ENCODE results near the gene PLA2G4E. TPM values are rescaled to one million over a fixed set of nuclear protein-coding genes. Genes with fewer than 3 reads are reported as not detected.

The PLA2G4E gene
- total and polyA plus RNA-seq, 9 of the 15 experiments (the other 6 are each of a cell fraction or from before 2014, with no cell fraction given): 0.03 TPM; not detected in 8

- Histone ChIP-seq H3K4me1 (replicated peaks in 1 of 2; ENCODE audit: control insufficient read depth in 2 of 2, insufficient read depth in 2 of 2, low read length in 2 of 2) (no peaks in the 10 kb centered on the region), H3K79me2 (ENCODE audit: control insufficient read depth, insufficient read depth, low read length) (no peaks in the 10 kb centered on the region), H3K27me3 (ENCODE audit: control insufficient read depth in 2 of 2, insufficient read depth in 2 of 2, low read length in 2 of 2) (no peaks in the 10 kb centered on the region), H3K4me2 (ENCODE audit: insufficient read depth, low read length) (no peak overlapping the region), H3K4me3 (no peak overlapping the region), H3K9me3 (replicated peaks; ENCODE audit: control insufficient read depth, insufficient read depth, low read depth, low read length) (no peaks in the 10 kb centered on the region), H3K9ac (ENCODE audit: insufficient read depth in 1 of 2, low read depth in 2 of 2, low read length in 2 of 2) (no peak overlapping the region), H4K20me1 (replicated peaks; ENCODE audit: control insufficient read depth, insufficient read depth, low read length) (no peaks in the 10 kb centered on the region; the same call in none of the 2 replicates), H3K36me3 (ENCODE audit: control insufficient read depth, insufficient read depth, low read length) (peaks cover 9% of the 10 kb centered on the region; the same call in 1 of the 3 replicates), H3K27ac (ENCODE audit: extremely low read depth, low read depth, low read length) (no peak overlapping the region), H2AFZ (ENCODE audit: low read depth, low read length) (no peak overlapping the region), H3K9me1 (ENCODE audit: control insufficient read depth, insufficient read depth, low read length) (no peaks in the 10 kb centered on the region)
- DNase-seq (ENCODE audit: extremely low read depth in 1 of 4, low spot score in 3 of 4): no peak
- no peak for ATAC-seq
- no peak for TF ChIP-seq HMGN3 (IDR thresholded peaks at IDR 0.05; ENCODE audit: borderline replicate concordance, extremely low read depth, insufficient read length, low read depth, low read length)
- TF ChIP-seq ZBTB40 (IDR thresholded peaks at IDR 0.05): no peak
- no peak for TF ChIP-seq ZBTB40 (CRISPR knock-in tag; IDR thresholded peaks at IDR 0.05)
- no peak for TF ChIP-seq SAFB2 (IDR thresholded peaks at IDR 0.05; ENCODE audit: borderline replicate concordance, low read depth, low read length, severe bottlenecking)
- TF ChIP-seq PHF8 (IDR thresholded peaks at IDR 0.05; ENCODE audit: borderline replicate concordance, low read length): no peak
- no peak for TF ChIP-seq RNF2 (IDR thresholded peaks at IDR 0.05)
- in situ Hi-C loops (cut with MboI): no loop called here
- intact Hi-C loops (cut with micrococcal nuclease): no loop called here
- ChIA-PET CTCF (ENCODE audit: low intra/inter-chr PET ratio) (no interaction called here), POLR2A (interaction anchor here (1.4 kb wide), 1 partner anchor 18 kb away, joined by 5 read pairs; no protein-coding TSS in a partner anchor)
- no TSS peak for BruUV-seq (replicated peaks)
- FAIRE-seq: no peak
- WGBS (ENCODE audit: insufficient coverage, low coverage, missing lambda C conversion rate): 56% methylated on average over 8 of the region's 8 CpGs
These were observed 76.4 kb downstream of the PLA2G4E start for GRCh38 chr15:41944313-41944940.
